MCF 10A (cell line): ENCODE measurements around the gene GPHN. TPM values are rescaled to one million over a fixed set of nuclear protein-coding genes. Genes with fewer than 3 reads are reported as not detected.

Source experiments
- BruUV-seq: library from RNA; stranded (reverse); fragments of 400-500 nt; replicated peaks from 2 replicates; lab custom pipeline; 2021; lab: Mats Ljungman, UMichigan
- CTCF ChIA-PET: fragments of 300-600 bp; sonication (Branson Sonifier 250); formaldehyde crosslinking; extraction: SDS; loops from one replicate; lab custom pipeline; 2021; ENCODE audit warnings: antibody characterized with exemption, inconsistent platforms; lab: Yijun Ruan, JAX
- POLR2A ChIA-PET: fragments of 300-600, 350-650 bp; sonication (Branson Sonifier 250); formaldehyde crosslinking; extraction: SDS; loops from one replicate; lab custom pipeline; 2020; ENCODE audit warnings: antibody characterized with exemption, inconsistent platforms; lab: Yijun Ruan, JAX
- DNase-seq: peaks from one replicate; pipeline ENCODE4 v3.0.0-alpha.2; 2018; ENCODE audit not compliant: unreplicated experiment
- H3K27ac Mint-ChIP-seq: one replicate; pipeline ENCODE4 v1.8.0; 2022; ENCODE audit warnings: mild to moderate bottlenecking, low read depth, mixed read lengths; ENCODE audit not compliant: unreplicated experiment
- H3K27me3 Mint-ChIP-seq: one replicate; pipeline ENCODE4 v1.8.0; 2022; ENCODE audit warnings: mixed read lengths; ENCODE audit not compliant: insufficient read depth, unreplicated experiment
- H3K36me3 Mint-ChIP-seq: one replicate; pipeline ENCODE4 v1.8.0; 2022; ENCODE audit warnings: mild to moderate bottlenecking, moderate library complexity, mixed read lengths; ENCODE audit not compliant: insufficient read depth, unreplicated experiment
- H3K4me1 Mint-ChIP-seq: one replicate; pipeline ENCODE4 v1.8.0; 2022; ENCODE audit warnings: mixed read lengths; ENCODE audit not compliant: insufficient read depth, unreplicated experiment
- H3K4me3 Mint-ChIP-seq: one replicate; pipeline ENCODE4 v1.8.0; 2022; ENCODE audit warnings: mild to moderate bottlenecking, moderate library complexity, mixed read lengths; ENCODE audit not compliant: unreplicated experiment
- H3K9me3 Mint-ChIP-seq: one replicate; pipeline ENCODE4 v1.8.0; 2022; ENCODE audit warnings: mixed read lengths; ENCODE audit not compliant: unreplicated experiment
- CTCF ChIP-seq: fragments of 200-600 bp; IDR thresholded peaks from one replicate; pipeline ENCODE4 v1.8.0; 2022; ENCODE audit warnings: antibody characterized with exemption, mild to moderate bottlenecking; ENCODE audit not compliant: unreplicated experiment
- intact Hi-C: fragments of 100-400 bp; cut with micrococcal nuclease; formaldehyde crosslinking; loops from 2 replicates; pipeline ENCODE4 v1.14.1; 2022
- total RNA-seq: library from RNA; stranded (reverse); gene quantifications from 2 replicates; pipeline ENCODE4 v1.2.3, GENCODE V29; 2022

The GPHN gene
- total RNA-seq, 1 experiment from 2014 or later: 26.8 TPM

- DNase-seq: no peak
- BruUV-seq: no TSS peak
Measured at GRCh38 chr14:66650491-66650911, 142.6 kb downstream of the GPHN start.

DNA sequence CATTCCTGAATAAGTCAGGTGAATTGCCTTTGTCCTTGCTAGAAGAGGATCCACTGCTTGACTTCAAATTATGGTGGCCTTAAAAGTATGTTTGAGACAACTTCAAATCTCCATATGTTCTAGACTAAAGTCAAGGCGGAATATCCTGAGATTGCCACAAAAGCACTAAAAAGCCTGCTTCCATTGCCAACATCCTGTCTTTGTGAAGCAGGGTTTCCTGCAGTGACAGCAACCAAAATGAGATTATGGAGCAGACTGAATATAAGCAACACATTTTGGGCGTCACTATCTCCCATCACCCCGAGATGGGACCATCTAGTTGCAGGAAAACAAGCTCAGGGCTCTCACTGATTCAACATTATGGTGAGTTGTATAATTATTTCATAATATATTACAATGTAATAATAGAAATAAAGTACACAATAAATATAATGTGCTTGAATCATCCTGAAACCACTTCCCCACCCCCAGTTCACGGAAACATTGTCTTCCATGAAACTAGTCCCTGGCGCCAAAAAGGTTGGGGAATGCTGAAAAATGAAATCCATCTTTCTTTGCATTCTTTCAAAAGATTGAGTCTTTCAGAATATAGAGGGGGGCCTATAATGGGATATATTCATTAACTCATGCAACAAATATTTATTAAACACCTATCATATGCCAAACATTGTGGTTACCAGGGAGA, 143.7 kb downstream of the GPHN start:
- no peak for TF ChIP-seq CTCF
- Mint-ChIP-seq H3K36me3 (peaks cover 4% of the 10 kb centered on the region), H3K4me1 (peaks cover 12% of the 10 kb centered on the region), H3K27me3 (no peaks in the 10 kb centered on the region), H3K4me3 (no peak overlapping the region), H3K27ac (no peak overlapping the region), H3K9me3 (no peaks in the 10 kb centered on the region)
- POLR2A ChIA-PET: no interaction called here
- CTCF ChIA-PET: no interaction called here
- intact Hi-C loops: no loop called here
- BruUV-seq: no TSS peak
- DNase-seq: no peak

More at GRCh38 chr14:66650491-66650911, 142.6 kb downstream of the GPHN start:
- H3K36me3 Mint-ChIP-seq: peaks cover 4% of the 10 kb centered on the region
- peaks cover 12% of the 10 kb centered on the region for H3K4me1 Mint-ChIP-seq
- H3K4me3 Mint-ChIP-seq: no peak overlapping the region
- no peaks in the 10 kb centered on the region for H3K27me3 Mint-ChIP-seq
- no peak for TF ChIP-seq CTCF
- H3K9me3 Mint-ChIP-seq: no peaks in the 10 kb centered on the region
- intact Hi-C loops: no loop called here
- H3K27ac Mint-ChIP-seq: no peak overlapping the region
- ChIA-PET CTCF (interaction anchor here (1.1 to 1.3 kb wide), 2 partner anchors 11 to 26 kb away, joined by 4 to 5 read pairs; no protein-coding TSS in a partner anchor), POLR2A (no interaction called here)

- Mint-ChIP-seq H3K4me3 (no peak overlapping the region), H3K27me3 (no peaks in the 10 kb centered on the region), H3K4me1 (peaks cover 12% of the 10 kb centered on the region), H3K27ac (no peak overlapping the region), H3K9me3 (peaks cover under 1% of the 10 kb centered on the region), H3K36me3 (peaks cover 4% of the 10 kb centered on the region)
- intact Hi-C loops: no loop called here
- ChIA-PET CTCF (interaction anchor here (0.7 to 0.8 kb wide), 2 partner anchors 10 to 259 kb away, joined by 3 to 5 read pairs; no protein-coding TSS in a partner anchor), POLR2A (no interaction called here)
- no peak for DNase-seq
- no peak for TF ChIP-seq CTCF
- no TSS peak for BruUV-seq
Measured at GRCh38 chr14:66652525-66653106, 144.7 kb downstream of the GPHN start.

DNA sequence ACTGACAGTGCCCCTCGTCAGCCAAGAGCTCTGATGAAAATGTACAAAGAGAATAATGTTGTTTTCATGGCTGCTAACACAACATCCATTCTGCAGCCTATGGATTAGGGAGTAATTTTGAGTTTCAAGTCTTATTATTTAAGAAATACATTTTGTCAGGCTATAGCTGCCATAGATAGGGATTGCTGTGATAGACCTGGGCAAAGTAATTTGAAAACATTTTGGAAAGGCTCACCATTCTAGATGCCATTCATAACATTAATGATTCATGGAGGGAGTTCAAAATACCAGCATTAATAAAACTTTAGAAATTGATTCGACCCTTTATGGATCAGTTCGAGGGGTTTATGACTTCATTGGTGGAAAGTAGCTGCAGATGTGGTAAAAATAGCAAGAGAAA, 149.8 kb downstream of the GPHN start:
- ChIA-PET CTCF (interaction anchor here (1.1 kb wide), 1 partner anchor 298 kb away, joined by 4 read pairs; no protein-coding TSS in a partner anchor), POLR2A (no interaction called here)
- TF ChIP-seq CTCF: no peak
- no peaks in the 10 kb centered on the region for H3K27me3 Mint-ChIP-seq
- peaks cover 13% of the 10 kb centered on the region for H3K9me3 Mint-ChIP-seq
- intact Hi-C loops: no loop called here
- H3K4me1 Mint-ChIP-seq: peaks cover 6% of the 10 kb centered on the region
- BruUV-seq: no TSS peak
- H3K4me3 Mint-ChIP-seq: no peak overlapping the region
- H3K27ac Mint-ChIP-seq: no peak overlapping the region
- no peak for DNase-seq
- H3K36me3 Mint-ChIP-seq: no peaks in the 10 kb centered on the region
